OCI-LY3 (cell line): ENCODE data around the gene C11orf54.

Experiments used
- CTCF ChIP-seq: fragments of 200-600, 300-600 bp; sonication (generic); IDR thresholded peaks from 2 replicates; pipeline ENCODE4 v1.5.1; 2014; ENCODE audit warnings: antibody characterized with exemption, low read length, low read depth
- EZH2phosphoT487 ChIP-seq: fragments of 200-600 bp; shearing (Covaris generic); IDR thresholded peaks from 2 replicates; pipeline ENCODE4 v1.6.1; 2018; ENCODE audit warnings: antibody characterized with exemption, mixed run types, low read depth

DNA sequence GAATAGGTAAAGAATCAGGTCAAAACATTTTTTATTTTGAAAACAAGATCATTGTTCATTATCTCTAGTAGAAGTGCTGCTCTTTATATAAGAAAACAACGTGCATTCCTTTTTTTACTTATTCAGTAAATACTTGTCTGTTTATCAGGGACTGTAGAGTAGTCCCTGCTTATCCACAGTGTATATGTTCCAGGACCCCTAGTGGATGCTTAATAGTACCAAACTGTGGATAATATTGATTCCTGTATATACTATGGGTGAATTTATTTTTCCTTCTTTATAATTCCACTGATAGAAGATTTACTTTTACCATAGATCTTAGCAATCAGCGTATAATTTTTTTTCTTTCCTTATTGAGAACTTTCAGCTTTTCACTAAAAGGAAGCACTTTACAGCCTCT lies 47.4 kb upstream of the C11orf54 start:
- TF ChIP-seq CTCF: peak; percentile 12; the same call in 1 of the 2 replicates
- TF ChIP-seq EZH2phosphoT487: no peak
